HL-60/S4 (cell line): Measurements from ENCODE around the gene PLCG2.

Source experiments
- in situ Hi-C: fragments of 300-500 bp; cut with MboI; formaldehyde crosslinking; loops from 2 replicates; pipeline ENCODE4 v1.14.3; 2022; ENCODE audit warnings: low sequenced_read_pairs

PLCG2 gene

GRCh38 chr16:81841722-81842121 lies 62.6 kb downstream of the PLCG2 start:
- in situ Hi-C loops = no loop called here

GRCh38 chr16:81842564-81843242 lies 63.6 kb downstream of the PLCG2 start:
- in situ Hi-C loops = no loop called here

- in situ Hi-C loops = no loop called here
Observed at GRCh38 chr16:81843243-81843582, 64.1 kb downstream of the PLCG2 start.

- in situ Hi-C loops = no loop called here
Observed at GRCh38 chr16:81843683-81844082, 64.6 kb downstream of the PLCG2 start.

- in situ Hi-C loops = no loop called here
Observed at GRCh38 chr16:81846105-81846504, 67.0 kb downstream of the PLCG2 start.

- in situ Hi-C loops = no loop called here
Observed at GRCh38 chr16:81848306-81848853, 69.3 kb downstream of the PLCG2 start.

GRCh38 chr16:81850197-81850944 lies 71.3 kb downstream of the PLCG2 start:
- in situ Hi-C loops = no loop called here

- in situ Hi-C loops = no loop called here
Observed at GRCh38 chr16:81852347-81852746, 73.3 kb downstream of the PLCG2 start.

GRCh38 chr16:81855552-81856153 lies 76.6 kb downstream of the PLCG2 start:
- in situ Hi-C loops = no loop called here

- in situ Hi-C loops = no loop called here
Observed at GRCh38 chr16:81860287-81861266, 81.5 kb downstream of the PLCG2 start.

- in situ Hi-C loops = no loop called here
Observed at GRCh38 chr16:81861503-81861902, 82.4 kb downstream of the PLCG2 start.

- in situ Hi-C loops = no loop called here
Observed at GRCh38 chr16:81861915-81862314, 82.8 kb downstream of the PLCG2 start.

GRCh38 chr16:81863630-81864352 lies 84.7 kb downstream of the PLCG2 start:
- in situ Hi-C loops = no loop called here

- in situ Hi-C loops = no loop called here
Observed at GRCh38 chr16:81864646-81865382, 85.7 kb downstream of the PLCG2 start.

GRCh38 chr16:81866820-81867440 lies 87.8 kb downstream of the PLCG2 start:
- in situ Hi-C loops = no loop called here

- in situ Hi-C loops = no loop called here
Observed at GRCh38 chr16:81868057-81868748, 89.1 kb downstream of the PLCG2 start.

GRCh38 chr16:81869326-81869725 lies 90.2 kb downstream of the PLCG2 start:
- in situ Hi-C loops = no loop called here

GRCh38 chr16:81873206-81873605 lies 94.1 kb downstream of the PLCG2 start:
- in situ Hi-C loops = no loop called here
